G401 (cell line): Measurements from ENCODE around the gene CTNNAL1. TPM values are rescaled to one million over a fixed set of nuclear protein-coding genes. Genes with fewer than 3 reads are reported as not detected.
A peak's percentile ranks its signal among the peaks of the same experiment; 100 is the strongest.
"Not testable (repeated sequence)": the region's sequence is repeated elsewhere in the genome, so short reads cannot be mapped to it uniquely, and the experiment has no call there.

Source experiments
- DNase-seq: peaks from one replicate; pipeline ENCODE4 v3.0.0-alpha.2; 2015; ENCODE audit warnings: low spot score
- in situ Hi-C: cut with HindIII; loops from 2 replicates; pipeline ENCODE4 v1.10.0; 2016; ENCODE audit warnings: low sequenced_read_pairs, mixed read lengths
- total RNA-seq: library from RNA; depleted of rRNA; stranded (reverse); fragments of >200 nt; shearing (Covaris generic); gene quantifications from 2 replicates; pipeline ENCODE4 v1.2.3, GENCODE V29; 2014

The CTNNAL1 gene
- total RNA-seq, 1 experiment from 2014 or later, result 122 TPM

GRCh38 chr9:108956022-108956630 is 57.2 kb downstream of the CTNNAL1 start:
- no peak for DNase-seq
- in situ Hi-C loops, result no loop called here

DNA sequence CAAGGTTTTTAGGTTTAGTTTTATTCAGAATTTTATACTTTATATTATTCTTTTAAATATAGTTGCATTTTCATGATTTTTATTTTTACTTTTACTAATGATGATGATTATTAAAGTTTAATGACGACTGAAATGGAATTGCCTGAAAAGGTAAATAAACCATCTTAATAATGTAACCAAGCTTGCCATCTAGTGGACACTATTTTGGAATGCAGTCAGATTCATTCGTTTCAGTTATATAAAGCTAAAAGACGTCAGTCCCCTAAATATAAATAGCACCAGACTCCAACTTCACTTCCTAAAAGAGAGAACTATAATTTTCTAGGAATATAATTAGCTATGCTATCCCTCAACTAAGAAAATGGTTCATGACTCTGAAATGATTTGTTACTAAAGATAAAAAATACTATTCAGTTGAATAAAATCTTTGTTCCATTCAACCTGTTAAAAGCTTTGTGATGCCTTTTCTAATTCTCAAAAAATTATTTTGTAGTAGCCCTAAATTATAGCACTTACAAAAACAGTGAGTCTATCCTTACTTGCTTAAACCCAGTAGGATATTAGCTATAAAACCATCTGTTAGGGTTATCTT is 59.2 kb downstream of the CTNNAL1 start:
- in situ Hi-C loops, result no loop called here
- peak; percentile 85 for DNase-seq

DNA sequence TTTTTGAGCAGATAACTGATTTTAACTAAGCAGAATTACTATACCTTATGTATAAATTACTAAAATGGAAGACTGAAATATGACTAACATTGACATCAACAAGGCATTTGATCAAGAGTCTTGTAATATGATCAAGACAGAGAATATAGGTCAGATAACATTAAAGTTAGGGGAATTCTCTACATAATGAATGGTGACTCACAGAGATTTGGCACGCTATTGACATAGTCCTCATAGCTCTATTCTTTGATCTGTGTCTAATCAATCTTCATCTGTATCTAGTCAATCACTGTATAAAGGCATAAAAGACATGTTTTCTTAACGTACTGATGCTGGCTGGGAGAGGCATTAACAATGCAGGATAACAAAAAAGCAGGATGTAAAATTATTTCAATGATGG is 61.7 kb downstream of the CTNNAL1 start:
- DNase-seq, result no peak
- in situ Hi-C loops, result no loop called here

- no peak for DNase-seq
- in situ Hi-C loops, result no loop called here
These were observed 63.1 kb downstream of the CTNNAL1 start for GRCh38 chr9:108950168-108950567.

DNA sequence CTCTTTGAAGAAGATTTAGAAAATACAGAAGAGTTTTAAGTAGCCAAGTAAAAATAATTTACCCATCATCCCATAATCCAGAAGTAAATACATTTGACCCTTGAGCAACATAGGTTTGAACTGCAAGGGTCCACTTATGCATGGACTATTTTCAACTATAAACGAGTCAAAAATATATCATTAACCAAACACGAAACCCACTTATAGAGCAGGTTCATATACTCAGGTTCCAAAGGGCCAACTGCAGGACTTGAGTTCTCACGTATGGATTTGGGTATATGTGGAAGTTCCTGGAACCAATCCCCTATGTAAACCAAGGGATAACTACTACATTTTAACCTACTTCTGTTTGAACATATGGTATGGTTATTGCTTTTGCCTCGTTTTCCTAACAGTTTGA is 73.3 kb downstream of the CTNNAL1 start:
- in situ Hi-C loops, result no loop called here
- no peak for DNase-seq

DNA sequence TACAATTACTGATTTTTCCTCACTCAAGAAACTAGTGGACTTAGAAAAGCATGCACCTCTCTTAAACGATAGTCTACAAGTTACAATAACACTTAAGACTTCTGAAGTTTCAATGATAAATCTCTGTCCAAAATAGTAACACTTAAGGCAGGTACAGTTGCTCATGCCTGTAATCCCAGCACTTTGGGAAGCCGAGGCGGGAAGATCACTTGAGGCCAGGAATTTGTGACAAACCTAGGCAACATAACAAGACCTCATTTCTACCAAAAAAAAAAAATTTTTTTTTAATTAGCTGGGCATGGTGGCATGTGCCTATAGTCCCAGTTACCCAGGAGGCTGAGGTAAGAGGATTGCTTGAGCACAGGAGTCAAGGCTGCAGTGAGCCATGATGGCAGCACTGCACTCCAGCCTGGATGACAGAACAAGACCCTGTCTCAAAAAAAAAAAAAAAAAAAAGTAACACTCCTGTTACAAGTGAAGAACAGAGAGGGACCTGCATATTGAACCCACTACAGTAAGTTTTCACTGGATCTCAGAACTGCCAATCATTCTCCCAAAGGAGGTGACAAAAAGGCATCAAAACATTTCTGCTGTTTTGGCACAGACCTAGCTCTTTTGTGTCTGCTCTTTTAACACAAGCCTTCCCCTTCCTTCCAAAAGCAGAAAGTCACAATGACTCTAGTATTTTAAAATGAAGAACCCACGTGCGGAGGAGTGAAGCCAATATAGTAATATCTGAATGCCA is 75.6 kb downstream of the CTNNAL1 start:
- no peak for DNase-seq
- in situ Hi-C loops, result no loop called here

DNA sequence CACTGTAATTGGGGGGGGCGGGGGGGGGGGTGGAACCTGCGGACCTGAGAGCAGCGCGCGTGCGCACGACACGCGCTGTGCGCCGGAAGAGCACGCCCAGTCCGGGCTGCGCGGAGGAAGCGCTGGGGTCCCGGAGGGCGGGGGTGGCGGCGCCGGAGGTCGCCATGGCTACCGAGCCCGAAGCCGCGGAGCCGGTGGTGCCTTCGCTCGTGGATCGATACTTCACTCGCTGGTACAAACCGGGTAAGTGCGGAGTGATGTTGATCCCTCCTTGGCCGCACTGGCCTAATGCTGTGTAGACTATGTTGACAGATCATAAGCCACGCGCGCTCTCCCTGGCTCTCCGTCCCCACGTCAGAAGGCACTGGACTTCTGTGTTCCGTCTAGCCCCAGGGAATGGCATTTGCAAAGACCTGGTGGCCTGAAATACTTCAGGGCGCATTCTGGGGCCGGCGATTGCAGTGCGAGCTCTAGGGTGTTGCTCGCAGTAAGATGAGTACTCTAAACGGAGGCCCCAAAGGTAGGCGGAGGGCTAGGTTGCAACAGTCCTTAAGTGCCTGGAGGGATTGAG is 78.9 kb downstream of the CTNNAL1 start, which contains the start of gene ABITRAM:
TSS of gene ABITRAM (plus strand) at position 78 of the 571 bp plus-strand sequence. CDS start at position 165, 87 bp downstream.
- in situ Hi-C loops, result no loop called here
- peak; percentile 82 for DNase-seq

GRCh38 chr9:108933718-108934322 is 79.5 kb downstream of the CTNNAL1 start, which contains the start of gene ELP1:
TSS of gene ELP1 (minus strand) at chr9:108934124. CDS start at chr9:108931146, 2,978 bp downstream.
- in situ Hi-C loops, result no loop called here

GRCh38 chr9:108933231-108933717 is 80.0 kb downstream of the CTNNAL1 start:
- in situ Hi-C loops, result no loop called here
- peak; percentile 39 for DNase-seq

More at GRCh38 chr9:108933718-108934322, 79.5 kb downstream of the CTNNAL1 start, which contains the start of gene ELP1:
- DNase-seq, result peak; percentile 92

DNA sequence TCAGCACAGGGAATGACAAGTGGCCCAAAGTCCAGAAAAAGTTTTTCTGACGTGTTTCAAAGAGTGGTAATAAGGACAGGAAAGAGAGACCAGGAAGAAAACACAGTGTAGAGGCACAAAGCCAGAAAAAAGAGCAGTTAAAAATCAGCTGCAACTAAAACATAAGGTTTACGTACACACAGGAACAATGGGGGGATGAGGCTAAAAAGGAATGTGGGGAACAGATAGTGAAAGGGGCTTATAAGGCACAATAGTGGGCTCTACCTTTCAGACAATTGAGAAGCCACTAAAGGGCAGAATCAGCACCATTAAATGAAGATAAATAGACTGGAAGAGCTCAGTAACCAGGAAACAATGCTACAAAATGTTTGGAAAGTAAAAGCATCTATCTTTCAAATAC is 84.9 kb downstream of the CTNNAL1 start:
- in situ Hi-C loops, result no loop called here
- DNase-seq, result no peak

- DNase-seq, result peak; percentile 71
- in situ Hi-C loops, result no loop called here
These were observed 88.8 kb downstream of the CTNNAL1 start for GRCh38 chr9:108924466-108924865.

DNA sequence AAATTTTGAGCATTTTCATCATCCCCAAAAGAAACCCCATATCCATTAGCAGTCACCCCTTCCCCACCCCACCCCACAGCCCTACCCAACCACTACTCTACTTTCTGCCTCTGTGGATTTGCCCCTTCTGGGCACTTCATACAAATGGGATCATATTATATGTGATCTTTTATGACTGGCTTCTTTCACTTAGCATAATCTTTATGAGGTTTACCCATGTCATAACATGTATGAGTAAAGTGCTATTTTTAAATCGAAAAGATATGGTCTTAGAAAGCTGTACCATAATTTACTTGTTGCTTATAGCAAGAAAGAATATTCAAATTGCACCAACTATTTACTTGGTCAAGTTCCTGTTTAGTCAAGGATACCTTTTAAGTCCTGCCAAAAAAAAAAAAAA is 92.1 kb downstream of the CTNNAL1 start:
- DNase-seq, result no peak
- in situ Hi-C loops, result no loop called here

- in situ Hi-C loops, DNase-seq: not testable (repeated sequence)
These were observed 92.9 kb downstream of the CTNNAL1 start for GRCh38 chr9:108920401-108920800.

- in situ Hi-C loops, result no loop called here
- no peak for DNase-seq
These were observed 93.8 kb downstream of the CTNNAL1 start for GRCh38 chr9:108919517-108919916.

GRCh38 chr9:108913391-108913790 is 99.9 kb downstream of the CTNNAL1 start:
- DNase-seq, result no peak
- in situ Hi-C loops, result no loop called here

GRCh38 chr9:108911820-108912219 is 101.5 kb downstream of the CTNNAL1 start:
- no peak for DNase-seq
- in situ Hi-C loops, result no loop called here

DNA sequence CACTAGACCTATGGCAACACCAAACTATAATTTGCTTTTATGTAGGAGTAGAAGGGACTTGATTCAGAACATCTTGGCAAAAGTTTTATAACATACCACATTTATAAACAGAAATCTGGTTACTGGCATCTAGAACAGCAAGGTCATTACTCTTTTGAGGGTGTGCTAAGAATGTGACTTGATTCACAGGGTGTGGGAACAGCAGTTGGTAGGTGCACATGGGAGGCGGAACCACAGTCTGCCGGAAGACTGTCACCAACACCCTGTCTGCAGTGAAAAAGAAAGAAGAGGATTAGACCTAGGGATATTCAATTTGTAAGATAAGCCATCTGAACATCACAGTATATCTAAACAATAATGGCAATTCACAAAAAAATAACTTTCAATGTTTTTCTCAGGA is 102.4 kb downstream of the CTNNAL1 start:
- DNase-seq, result no peak
- in situ Hi-C loops, result no loop called here

DNA sequence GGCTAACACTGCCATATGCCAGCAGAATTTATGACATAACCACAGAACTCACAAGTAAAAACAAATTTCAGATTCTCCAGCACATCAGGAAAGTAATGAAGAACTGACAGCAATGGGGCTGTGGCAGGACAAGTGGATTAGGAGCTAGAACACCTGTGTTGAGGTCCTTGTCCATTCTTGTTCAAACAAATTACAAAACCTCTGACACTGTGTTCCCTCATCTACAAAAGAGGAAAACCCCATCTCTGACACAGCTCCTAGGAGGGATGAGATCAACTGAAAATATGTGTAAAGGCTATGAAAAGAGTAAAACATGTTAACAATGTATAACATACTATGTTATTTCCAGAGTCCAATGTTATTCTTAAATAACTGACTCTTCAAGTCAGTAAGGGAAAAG is 102.9 kb downstream of the CTNNAL1 start:
- in situ Hi-C loops, result no loop called here
- no peak for DNase-seq

DNA sequence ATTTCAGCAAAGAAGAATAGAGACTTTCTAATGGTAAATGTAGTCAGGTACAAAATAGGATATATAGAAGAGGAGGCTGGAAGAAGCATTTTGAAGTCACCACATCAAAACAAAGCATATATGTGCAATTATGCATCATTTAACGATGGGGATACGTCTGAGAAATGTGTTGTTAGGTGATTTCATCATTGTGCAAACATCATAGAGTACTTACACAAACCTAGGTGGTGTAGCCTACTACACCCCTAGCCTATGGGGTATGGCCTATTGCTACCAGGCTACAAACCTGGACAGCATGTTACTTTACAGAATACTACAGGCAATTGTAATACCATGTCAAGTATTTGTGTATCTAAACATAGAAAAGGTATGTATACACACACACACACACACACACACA is 107.8 kb downstream of the CTNNAL1 start:
- in situ Hi-C loops, result no loop called here
- no peak for DNase-seq
